WTC11 (cell line): Measurements from ENCODE around the gene INKA1. TPM values are rescaled to one million over a fixed set of nuclear protein-coding genes. Genes with fewer than 3 reads are reported as not detected.

Experiments used
- ATAC-seq: fragments of 200-7000 bp; cut with Tn5 transposase; 2 replicates; pipeline ENCODE4 v1.10.0; 2021; ENCODE audit warnings: mild to moderate bottlenecking, moderate library complexity
- CTCF ChIA-PET: fragments of 300-600 bp; sonication (Branson Sonifier 250); formaldehyde crosslinking; loops from one replicate; lab custom pipeline; 2021; ENCODE audit warnings: antibody characterized with exemption; lab: Charles Lee
- POLR2A ChIA-PET: fragments of 350-600 bp; sonication (Branson Sonifier 250); formaldehyde crosslinking; loops from one replicate; lab custom pipeline; 2021; ENCODE audit warnings: antibody characterized with exemption; lab: Charles Lee
- DNase-seq: peaks from one replicate; pipeline ENCODE4 v3.0.0; 2021; ENCODE audit warnings: low spot score
- H3K27ac Mint-ChIP-seq: 2 replicates; pipeline ENCODE4 v1.8.0; 2021; ENCODE audit warnings: mixed read lengths
- H3K27me3 Mint-ChIP-seq: 2 replicates; pipeline ENCODE4 v1.8.0; 2021; ENCODE audit warnings: low read depth, mild to moderate bottlenecking, moderate library complexity, mixed read lengths
- H3K36me3 Mint-ChIP-seq: 2 replicates; pipeline ENCODE4 v1.8.0; 2021; ENCODE audit warnings: mixed read lengths
- H3K4me1 Mint-ChIP-seq: 2 replicates; pipeline ENCODE4 v1.8.0; 2022; ENCODE audit warnings: mixed read lengths
- H3K4me3 Mint-ChIP-seq: 2 replicates; pipeline ENCODE4 v1.8.0; 2021; ENCODE audit warnings: mild to moderate bottlenecking, moderate library complexity, mixed read lengths
- H3K9me3 Mint-ChIP-seq: 2 replicates; pipeline ENCODE4 v1.8.0; 2021; ENCODE audit warnings: mixed read lengths
- AFF4 ChIP-seq: sonication (generic); formaldehyde crosslinking; IDR thresholded peaks from 2 replicates; pipeline ENCODE4 v1.8.1; 2023; ENCODE audit warnings: mild to moderate bottlenecking, missing genetic modification reagents, borderline replicate concordance
- ATF2 ChIP-seq: sonication (generic); formaldehyde crosslinking; IDR thresholded peaks from 2 replicates; pipeline ENCODE4 v1.8.1; 2022; ENCODE audit warnings: low read depth, missing genetic modification reagents, borderline replicate concordance
- CBFB ChIP-seq: sonication (generic); formaldehyde crosslinking; IDR thresholded peaks from 2 replicates; pipeline ENCODE4 v1.8.1; 2022; ENCODE audit warnings: mild to moderate bottlenecking, low read depth, missing genetic modification reagents
- E2F5 ChIP-seq: sonication (generic); formaldehyde crosslinking; IDR thresholded peaks from 2 replicates; pipeline ENCODE4 v1.8.1; 2022; ENCODE audit warnings: mild to moderate bottlenecking, moderate library complexity, missing genetic modification reagents
- FOXK1 ChIP-seq: sonication (generic); formaldehyde crosslinking; IDR thresholded peaks from 2 replicates; pipeline ENCODE4 v1.8.0; 2022; ENCODE audit warnings: mild to moderate bottlenecking, moderate library complexity, missing genetic modification reagents
- GRHL2 ChIP-seq: fragments of 250-450 bp; sonication (Bioruptor Pico); IDR thresholded peaks from 2 replicates; pipeline ENCODE4 v1.8.0; 2022; ENCODE audit warnings: mild to moderate bottlenecking, moderate library complexity; ENCODE audit not compliant: insufficient replicate concordance, severe bottlenecking
- GTF2I ChIP-seq: fragments of 250-450 bp; sonication (Bioruptor Pico); conservative IDR thresholded peaks from 2 replicates; pipeline ENCODE4 v1.4.0; 2021; ENCODE audit warnings: mild to moderate bottlenecking
- MLX ChIP-seq: sonication (generic); formaldehyde crosslinking; IDR thresholded peaks from 2 replicates; pipeline ENCODE4 v1.8.1; 2023; ENCODE audit warnings: mild to moderate bottlenecking, missing genetic modification reagents, moderate library complexity
- NR2C2 ChIP-seq: sonication (generic); formaldehyde crosslinking; IDR thresholded peaks from 2 replicates; pipeline ENCODE4 v1.8.0; 2022; ENCODE audit warnings: mild to moderate bottlenecking, missing genetic modification reagents
- PREB ChIP-seq: sonication (generic); formaldehyde crosslinking; IDR thresholded peaks from 2 replicates; pipeline ENCODE4 v1.8.1; 2022; ENCODE audit warnings: mild to moderate bottlenecking, missing genetic modification reagents, moderate library complexity, borderline replicate concordance
- USF1 ChIP-seq: sonication (generic); formaldehyde crosslinking; IDR thresholded peaks from 2 replicates; pipeline ENCODE4 v1.8.0; 2022; ENCODE audit warnings: mild to moderate bottlenecking, missing genetic modification reagents
- USF2 ChIP-seq: sonication (generic); formaldehyde crosslinking; IDR thresholded peaks from 2 replicates; pipeline ENCODE4 v1.8.1; 2023; ENCODE audit warnings: mild to moderate bottlenecking, missing genetic modification reagents, moderate library complexity
- ZNF121 ChIP-seq: sonication (generic); formaldehyde crosslinking; IDR thresholded peaks from 2 replicates; pipeline ENCODE4 v1.8.0; 2023; ENCODE audit warnings: missing genetic modification reagents
- ZNF317 ChIP-seq: sonication (generic); formaldehyde crosslinking; IDR thresholded peaks from 2 replicates; pipeline ENCODE4 v1.8.1; 2023; ENCODE audit warnings: low read depth, mild to moderate bottlenecking, moderate library complexity, missing genetic modification reagents, borderline replicate concordance
- total RNA-seq: library from RNA; stranded (reverse); gene quantifications from 3 replicates; pipeline ENCODE4 v1.2.3, GENCODE V29; 2021

The INKA1 gene
- total RNA-seq, 1 experiment from 2014 or later = 2.0 TPM

- no peaks in the 10 kb centered on the region for H3K9me3 Mint-ChIP-seq
- H3K4me3 Mint-ChIP-seq = no peak overlapping the region
- TF ChIP-seq MLX (CRISPR knock-in tag) (no peak), ZNF121 (CRISPR knock-in tag) (no peak), PREB (no peak), NR2C2 (CRISPR knock-in tag) (no peak), ZNF317 (CRISPR knock-in tag) (no peak), FOXK1 (no peak), CBFB (CRISPR knock-in tag) (no peak), E2F5 (no peak)
- no peaks in the 10 kb centered on the region for H3K27me3 Mint-ChIP-seq
- ChIA-PET CTCF (interaction anchor here (0.6 to 7.3 kb wide), 24 partner anchors 8 to 140 kb away, joined by 3 to 207 read pairs (median 4); partner anchors contain the start of genes AMIGO3, CAMKV, INKA1 and MON1A), POLR2A (no interaction called here)
- peaks cover 17% of the 10 kb centered on the region for H3K4me1 Mint-ChIP-seq
- H3K36me3 Mint-ChIP-seq = peaks cover 45% of the 10 kb centered on the region
- no peak for ATAC-seq
- DNase-seq = no peak
- H3K27ac Mint-ChIP-seq = no peak overlapping the region
Observed at GRCh38 chr3:49841806-49842205, 38.7 kb downstream of the INKA1 start.

- H3K9me3 Mint-ChIP-seq = no peaks in the 10 kb centered on the region
- H3K27me3 Mint-ChIP-seq = no peaks in the 10 kb centered on the region
- DNase-seq (no peak), ATAC-seq (no peak)
- peak overlapping the region; percentile 63; the same call in 1 of the 2 replicates for H3K27ac Mint-ChIP-seq
- ChIA-PET POLR2A (no interaction called here), CTCF (interaction anchor here (1.7 to 7.3 kb wide), 4 partner anchors 7 to 66 kb away, joined by 9 to 207 read pairs (median 58); partner anchors contain the start of genes INKA1 and MST1R)
- no peak overlapping the region for H3K4me3 Mint-ChIP-seq
- H3K4me1 Mint-ChIP-seq = peaks cover 17% of the 10 kb centered on the region
- TF ChIP-seq AFF4 (no peak), ATF2 (CRISPR knock-in tag) (no peak), GRHL2 (no peak), USF1 (peak; percentile 68; the same call in 1 of the 2 replicates), USF2 (CRISPR knock-in tag) (no peak; the same call in 1 of the 2 replicates), GTF2I (no peak)
- peaks cover 44% of the 10 kb centered on the region for H3K36me3 Mint-ChIP-seq
Observed at GRCh38 chr3:49842843-49843517, 39.9 kb downstream of the INKA1 start.
